ENCODE results near the gene HOXA11.

DNA sequence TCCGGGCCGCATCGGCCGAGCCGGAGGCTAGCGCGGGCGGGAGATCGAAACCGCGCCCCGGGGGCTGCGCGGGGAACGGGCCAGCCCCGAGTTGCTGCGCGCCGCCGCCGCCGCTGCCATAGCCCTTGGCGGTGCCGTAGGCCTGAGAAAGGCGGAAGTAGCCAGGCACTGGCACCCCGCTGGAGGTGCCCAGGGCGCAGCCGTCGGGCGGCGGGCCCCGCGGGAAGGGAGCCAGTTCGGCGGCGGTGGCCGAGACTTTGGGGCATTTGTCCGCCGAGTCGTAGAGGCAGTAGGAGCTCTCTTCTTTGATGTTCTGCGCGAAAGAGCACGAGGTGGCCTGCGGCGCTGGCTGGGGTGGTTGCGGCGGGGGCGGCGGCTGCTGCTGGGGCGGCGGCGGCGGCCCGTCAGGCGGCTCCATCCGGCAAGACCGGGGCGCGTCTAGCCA is 11.5 kb downstream of the HOXA11 start:
- TF ChIP-seq, protein P1, sequence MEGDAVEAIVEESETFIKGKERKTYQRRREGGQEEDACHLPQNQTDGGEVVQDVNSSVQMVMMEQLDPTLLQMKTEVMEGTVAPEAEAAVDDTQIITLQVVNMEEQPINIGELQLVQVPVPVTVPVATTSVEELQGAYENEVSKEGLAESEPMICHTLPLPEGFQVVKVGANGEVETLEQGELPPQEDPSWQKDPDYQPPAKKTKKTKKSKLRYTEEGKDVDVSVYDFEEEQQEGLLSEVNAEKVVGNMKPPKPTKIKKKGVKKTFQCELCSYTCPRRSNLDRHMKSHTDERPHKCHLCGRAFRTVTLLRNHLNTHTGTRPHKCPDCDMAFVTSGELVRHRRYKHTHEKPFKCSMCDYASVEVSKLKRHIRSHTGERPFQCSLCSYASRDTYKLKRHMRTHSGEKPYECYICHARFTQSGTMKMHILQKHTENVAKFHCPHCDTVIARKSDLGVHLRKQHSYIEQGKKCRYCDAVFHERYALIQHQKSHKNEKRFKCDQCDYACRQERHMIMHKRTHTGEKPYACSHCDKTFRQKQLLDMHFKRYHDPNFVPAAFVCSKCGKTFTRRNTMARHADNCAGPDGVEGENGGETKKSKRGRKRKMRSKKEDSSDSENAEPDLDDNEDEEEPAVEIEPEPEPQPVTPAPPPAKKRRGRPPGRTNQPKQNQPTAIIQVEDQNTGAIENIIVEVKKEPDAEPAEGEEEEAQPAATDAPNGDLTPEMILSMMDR (IDR thresholded peaks at IDR 0.05) = no peak
- TF ChIP-seq POLR2AphosphoS5 (IDR thresholded peaks at IDR 0.05; ENCODE audit: insufficient read depth in 1 of 2, low read depth in 1 of 2) = no peak
- no peak for TF ChIP-seq POLR2A (IDR thresholded peaks at IDR 0.05)

All from vagina (tissue), 2 donors.